ENCODE measurements around the gene IFNAR2. TPM values are rescaled to one million over a fixed set of nuclear protein-coding genes. Genes with fewer than 3 reads are reported as not detected.

The IFNAR2 gene
- total RNA-seq, 1 experiment from 2014 or later = 31.0 TPM

DNA sequence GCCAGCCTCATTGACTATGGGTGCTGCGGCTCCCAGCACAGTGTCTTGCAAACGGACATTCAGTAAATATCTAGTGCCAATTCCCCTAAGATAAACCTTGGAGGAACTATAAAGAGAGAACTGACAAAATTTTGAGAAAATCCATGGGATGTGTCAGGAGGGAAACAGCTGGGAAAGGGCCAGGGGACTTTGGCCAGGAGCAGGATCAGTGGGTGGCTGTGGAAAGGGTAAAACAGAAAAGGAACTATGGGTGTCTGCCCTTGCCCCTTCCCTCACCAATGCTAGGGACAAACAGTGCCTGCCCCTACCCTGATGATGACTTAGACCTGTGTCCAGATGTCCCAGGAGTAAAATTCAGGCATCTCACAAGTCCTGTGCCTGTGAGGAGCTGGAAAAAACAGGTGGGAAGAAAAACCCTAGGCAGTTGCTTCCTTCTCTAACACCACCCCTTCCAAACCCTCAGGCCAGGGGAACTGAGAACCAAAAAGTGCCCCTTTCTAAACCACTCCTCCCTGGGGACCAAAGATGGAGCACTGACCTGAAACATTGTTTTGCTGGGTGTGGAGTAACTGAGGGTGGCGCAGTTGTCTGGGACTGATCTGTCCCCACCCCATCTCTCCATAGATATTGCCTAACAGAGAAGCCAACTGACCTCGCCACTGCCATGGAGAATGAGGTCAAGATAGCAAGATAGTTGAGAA, 22.1 kb upstream of the IFNAR2 start:
- H3K27me3 Mint-ChIP-seq (ENCODE audit: unreplicated experiment) = no peaks in the 10 kb centered on the region
- H3K36me3 Mint-ChIP-seq (ENCODE audit: insufficient read depth, unreplicated experiment) = no peaks in the 10 kb centered on the region
- no TSS peak for BruUV-seq (replicated peaks)
- DNase-seq = no peak
- TF ChIP-seq, protein P1, sequence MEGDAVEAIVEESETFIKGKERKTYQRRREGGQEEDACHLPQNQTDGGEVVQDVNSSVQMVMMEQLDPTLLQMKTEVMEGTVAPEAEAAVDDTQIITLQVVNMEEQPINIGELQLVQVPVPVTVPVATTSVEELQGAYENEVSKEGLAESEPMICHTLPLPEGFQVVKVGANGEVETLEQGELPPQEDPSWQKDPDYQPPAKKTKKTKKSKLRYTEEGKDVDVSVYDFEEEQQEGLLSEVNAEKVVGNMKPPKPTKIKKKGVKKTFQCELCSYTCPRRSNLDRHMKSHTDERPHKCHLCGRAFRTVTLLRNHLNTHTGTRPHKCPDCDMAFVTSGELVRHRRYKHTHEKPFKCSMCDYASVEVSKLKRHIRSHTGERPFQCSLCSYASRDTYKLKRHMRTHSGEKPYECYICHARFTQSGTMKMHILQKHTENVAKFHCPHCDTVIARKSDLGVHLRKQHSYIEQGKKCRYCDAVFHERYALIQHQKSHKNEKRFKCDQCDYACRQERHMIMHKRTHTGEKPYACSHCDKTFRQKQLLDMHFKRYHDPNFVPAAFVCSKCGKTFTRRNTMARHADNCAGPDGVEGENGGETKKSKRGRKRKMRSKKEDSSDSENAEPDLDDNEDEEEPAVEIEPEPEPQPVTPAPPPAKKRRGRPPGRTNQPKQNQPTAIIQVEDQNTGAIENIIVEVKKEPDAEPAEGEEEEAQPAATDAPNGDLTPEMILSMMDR (IDR thresholded peaks at IDR 0.05; ENCODE audit: unreplicated experiment) = no peak
- peaks cover 26% of the 10 kb centered on the region for H3K4me1 Mint-ChIP-seq (ENCODE audit: low read depth, unreplicated experiment)
- no peak overlapping the region for H3K27ac Mint-ChIP-seq (ENCODE audit: unreplicated experiment)
- CTCF ChIA-PET = no interaction called here
- intact Hi-C loops (cut with micrococcal nuclease; ENCODE audit: unreplicated experiment) = no loop called here
- H3K4me3 Mint-ChIP-seq (ENCODE audit: low read depth, unreplicated experiment) = no peak overlapping the region
- peaks cover 12% of the 10 kb centered on the region for H3K9me3 Mint-ChIP-seq (ENCODE audit: low read depth, unreplicated experiment)

DNA sequence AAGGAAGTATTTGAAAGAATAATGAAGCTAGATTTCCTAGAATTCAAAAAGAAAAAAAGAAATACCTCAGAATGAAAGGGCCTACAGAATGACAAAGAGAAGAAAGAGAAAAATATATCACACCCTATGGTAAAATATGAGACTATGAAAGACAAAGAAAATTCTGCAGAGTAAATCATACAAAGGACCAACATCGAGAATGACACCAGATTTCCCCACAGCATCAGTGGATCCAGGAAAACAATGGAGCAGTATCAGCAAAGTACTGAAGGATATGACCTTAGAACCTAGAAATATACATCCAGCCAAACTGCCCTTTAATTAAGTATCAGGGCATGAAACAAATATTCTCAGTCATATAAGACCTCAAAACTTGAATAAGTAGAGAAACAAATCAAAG, 21.2 kb upstream of the IFNAR2 start:
- Mint-ChIP-seq H3K4me1 (ENCODE audit: low read depth, unreplicated experiment) (peaks cover 17% of the 10 kb centered on the region), H3K9me3 (ENCODE audit: low read depth, unreplicated experiment) (peaks cover 12% of the 10 kb centered on the region), H3K36me3 (ENCODE audit: insufficient read depth, unreplicated experiment) (no peaks in the 10 kb centered on the region), H3K27ac (ENCODE audit: unreplicated experiment) (no peak overlapping the region), H3K27me3 (ENCODE audit: unreplicated experiment) (no peaks in the 10 kb centered on the region), H3K4me3 (ENCODE audit: low read depth, unreplicated experiment) (no peak overlapping the region)
- no TSS peak for BruUV-seq (replicated peaks)
- intact Hi-C loops (cut with micrococcal nuclease; ENCODE audit: unreplicated experiment) = no loop called here
- TF ChIP-seq, protein P1 (IDR thresholded peaks at IDR 0.05; ENCODE audit: unreplicated experiment) = no peak
- no peak for DNase-seq
- CTCF ChIA-PET = no interaction called here

DNA sequence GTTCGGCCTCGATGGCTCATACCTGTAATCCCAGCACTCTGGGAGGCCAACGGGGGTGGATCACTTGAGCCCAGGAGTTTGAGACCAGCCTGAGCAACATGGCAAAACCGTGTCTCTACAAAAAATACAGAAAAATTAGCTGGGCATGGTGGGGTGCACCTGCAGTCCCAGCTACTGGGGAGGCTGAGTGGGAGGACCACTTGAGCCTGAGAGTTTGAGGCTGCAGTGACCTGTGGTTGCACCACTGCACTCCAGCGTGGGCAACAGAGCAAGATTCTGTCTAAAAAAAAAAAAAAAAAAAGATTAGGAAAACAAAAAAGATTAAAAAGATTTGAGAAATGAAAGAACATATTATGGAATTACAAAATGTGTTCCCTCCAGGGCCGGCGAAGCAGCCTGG, 18.4 kb upstream of the IFNAR2 start:
- H3K36me3 Mint-ChIP-seq (ENCODE audit: insufficient read depth, unreplicated experiment) = no peaks in the 10 kb centered on the region
- CTCF ChIA-PET = no interaction called here
- peaks cover 12% of the 10 kb centered on the region for H3K9me3 Mint-ChIP-seq (ENCODE audit: low read depth, unreplicated experiment)
- H3K27ac Mint-ChIP-seq (ENCODE audit: unreplicated experiment) = no peak overlapping the region
- DNase-seq = no peak
- no TSS peak for BruUV-seq (replicated peaks)
- H3K4me1 Mint-ChIP-seq (ENCODE audit: low read depth, unreplicated experiment) = no peaks in the 10 kb centered on the region
- no peak overlapping the region for H3K4me3 Mint-ChIP-seq (ENCODE audit: low read depth, unreplicated experiment)
- intact Hi-C loops (cut with micrococcal nuclease; ENCODE audit: unreplicated experiment) = no loop called here
- TF ChIP-seq, protein P1 (IDR thresholded peaks at IDR 0.05; ENCODE audit: unreplicated experiment) = no peak
- no peaks in the 10 kb centered on the region for H3K27me3 Mint-ChIP-seq (ENCODE audit: unreplicated experiment)

DNA sequence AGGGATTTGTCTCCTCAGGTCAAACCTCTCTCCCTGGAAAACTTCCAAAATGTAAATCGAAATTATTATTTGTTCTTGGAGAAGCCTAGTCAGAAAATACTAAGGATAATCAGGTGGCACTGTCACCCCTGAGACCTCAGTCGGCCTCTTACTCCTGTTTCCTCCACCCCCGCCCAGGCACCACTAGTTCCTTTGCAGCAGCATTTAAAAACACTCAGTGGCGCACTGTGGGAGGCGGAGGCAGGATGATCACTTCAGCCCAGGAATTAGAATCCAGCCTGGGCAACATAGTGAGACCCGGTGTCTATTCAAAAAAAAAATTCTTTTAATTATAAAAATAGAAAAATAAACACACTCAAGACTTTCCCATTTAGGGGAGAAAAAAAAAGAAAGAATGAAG, 18.0 kb upstream of the IFNAR2 start:
- H3K4me3 Mint-ChIP-seq (ENCODE audit: low read depth, unreplicated experiment) = no peak overlapping the region
- TF ChIP-seq, protein P1 (IDR thresholded peaks at IDR 0.05; ENCODE audit: unreplicated experiment) = no peak

More for the DNA sequence above, 18.0 kb upstream of the IFNAR2 start:
- CTCF ChIA-PET = no interaction called here
- Mint-ChIP-seq H3K9me3 (ENCODE audit: low read depth, unreplicated experiment) (peaks cover 11% of the 10 kb centered on the region), H3K27me3 (ENCODE audit: unreplicated experiment) (no peaks in the 10 kb centered on the region), H3K27ac (ENCODE audit: unreplicated experiment) (no peak overlapping the region), H3K36me3 (ENCODE audit: insufficient read depth, unreplicated experiment) (no peaks in the 10 kb centered on the region), H3K4me1 (ENCODE audit: low read depth, unreplicated experiment) (no peaks in the 10 kb centered on the region)
- intact Hi-C loops (cut with micrococcal nuclease; ENCODE audit: unreplicated experiment) = no loop called here
- no peak for DNase-seq
- BruUV-seq (replicated peaks) = no TSS peak

Data from Calu3 (cell line).